WI38 (cell line): ENCODE data around the gene ENDOG.
"Not testable (repeated sequence)": the region's sequence is repeated elsewhere in the genome, so short reads cannot be mapped to it uniquely, and the experiment has no call there.

Source experiments
- H3K4me3 ChIP-seq: 2 replicates; pipeline ENCODE4 v1.5.1; 2011; ENCODE audit warnings: low read depth, mild to moderate bottlenecking, control low read depth, low read length
- CTCF ChIP-seq: IDR thresholded peaks from 2 replicates; pipeline ENCODE4 v1.5.1; 2012; ENCODE audit warnings: low read depth, mild to moderate bottlenecking, control low read depth, low read length

The ENDOG gene

GRCh38 chr9:128835246-128836210 lies 17.2 kb downstream of the ENDOG start:
- no peak overlapping the region for H3K4me3 ChIP-seq
- no peak for TF ChIP-seq CTCF

- no peak overlapping the region for H3K4me3 ChIP-seq
- no peak for TF ChIP-seq CTCF
Measured at GRCh38 chr9:128836509-128837145, 18.3 kb downstream of the ENDOG start.

- no peak for TF ChIP-seq CTCF
- no peak overlapping the region for H3K4me3 ChIP-seq
Measured at GRCh38 chr9:128838338-128838737, 20.0 kb downstream of the ENDOG start.

GRCh38 chr9:128840524-128840923 lies 22.2 kb downstream of the ENDOG start:
- no peak for TF ChIP-seq CTCF
- H3K4me3 ChIP-seq: no peak overlapping the region

GRCh38 chr9:128841694-128842492 lies 23.6 kb downstream of the ENDOG start:
- no peak for TF ChIP-seq CTCF
- no peak overlapping the region for H3K4me3 ChIP-seq

- not testable (repeated sequence) for H3K4me3 ChIP-seq
Measured at GRCh38 chr9:128843171-128843570, 24.9 kb downstream of the ENDOG start.

- H3K4me3 ChIP-seq: no peak overlapping the region
- TF ChIP-seq CTCF: no peak
Measured at GRCh38 chr9:128845186-128845931, 27.1 kb downstream of the ENDOG start.
